Liver (tissue), 9 donors: ENCODE measurements around the gene TNFRSF12A. TPM values are rescaled to one million over a fixed set of nuclear protein-coding genes. Genes with fewer than 3 reads are reported as not detected.

ENCODE experiments used
- DNase-seq: peaks from one replicate; pipeline ENCODE4 v3.0.0-alpha.2; 2017; ENCODE audit warnings: low spot score
- H3K27ac ChIP-seq, 2 donors: one replicate each; pipeline ENCODE4 v1.7.0; 2013; ENCODE audit warnings: inconsistent platforms in 2 of 2, low read length in 2 of 2, control low read depth in 1 of 2, low read depth in 1 of 2, mild to moderate bottlenecking in 1 of 2
- H3K27me3 ChIP-seq, 4 donors: one replicate each; pipeline versions ENCODE4 v1.6.1 to v1.7.0; 2013; ENCODE audit warnings: low read length in 3 of 4, inconsistent platforms in 1 of 4, mild to moderate bottlenecking in 1 of 4, moderate library complexity in 1 of 4; ENCODE audit not compliant: control insufficient read depth in 4 of 4, insufficient read depth in 4 of 4
- H3K36me3 ChIP-seq, 4 donors: one replicate each; pipeline versions ENCODE4 v1.6.1 to v1.7.0; 2013; ENCODE audit warnings: low read length in 3 of 4, mild to moderate bottlenecking in 3 of 4, low read depth in 1 of 4, moderate library complexity in 1 of 4; ENCODE audit not compliant: control insufficient read depth in 4 of 4, insufficient read depth in 3 of 4
- H3K4me1 ChIP-seq, 4 donors: one replicate each; pipeline versions ENCODE4 v1.6.1 to v1.7.0; 2013; ENCODE audit warnings: low read length in 3 of 4, mild to moderate bottlenecking in 3 of 4, moderate library complexity in 1 of 4; ENCODE audit not compliant: control insufficient read depth in 4 of 4, insufficient read depth in 4 of 4
- H3K4me3 ChIP-seq, 3 donors: one replicate each; pipeline versions ENCODE4 v1.6.1 to v1.7.0; 2013; ENCODE audit warnings: low read length in 3 of 3, control low read depth in 1 of 3, low read depth in 1 of 3, mild to moderate bottlenecking in 1 of 3
- H3K9ac ChIP-seq, 2 donors: one replicate each; pipeline ENCODE4 v1.7.0; 2013; ENCODE audit warnings: low read length in 2 of 2, mild to moderate bottlenecking in 2 of 2, moderate library complexity in 2 of 2, control low read depth in 1 of 2, low read depth in 1 of 2
- H3K9me3 ChIP-seq, 4 donors: one replicate each; pipeline versions ENCODE4 v1.6.1 to v1.7.0; 2013; ENCODE audit warnings: low read length in 3 of 4; ENCODE audit not compliant: control insufficient read depth in 4 of 4
- CTCF ChIP-seq: fragments of 150-350 bp; IDR thresholded peaks from 2 replicates; pipeline ENCODE4 v1.5.1; 2017; ENCODE audit warnings: improper control_type of control experiment, low read depth, low read length; ENCODE audit not compliant: missing input control
- EGR1 ChIP-seq, 2 donors: IDR thresholded peaks; 2 replicates each; pipeline ENCODE4 v1.6.1; 2016 to 2018; ENCODE audit warnings: antibody characterized with exemption in 2 of 2, low read depth in 2 of 2
- FOXA1 ChIP-seq: IDR thresholded peaks from 2 replicates; pipeline ENCODE4 v1.6.1; 2016; ENCODE audit warnings: antibody characterized with exemption
- FOXA2 ChIP-seq: IDR thresholded peaks from 2 replicates; pipeline ENCODE4 v1.6.1; 2016; ENCODE audit warnings: antibody characterized with exemption
- GABPA ChIP-seq, 2 donors: IDR thresholded peaks in 1 of 2; conservative IDR thresholded peaks in 1 of 2; 2 replicates each; pipeline ENCODE4 v1.6.1; 2016; ENCODE audit warnings: antibody characterized with exemption in 2 of 2, mild to moderate bottlenecking in 1 of 2, moderate library complexity in 1 of 2
- HNF4A ChIP-seq, 2 donors: conservative IDR thresholded peaks; 2 replicates each; pipeline ENCODE4 v1.6.1; 2016; ENCODE audit warnings: antibody characterized with exemption in 2 of 2, mild to moderate bottlenecking in 2 of 2
- HNF4G ChIP-seq: IDR thresholded peaks from 2 replicates; pipeline ENCODE4 v1.6.1; 2016; ENCODE audit warnings: antibody characterized with exemption
- JUND ChIP-seq, 2 donors: IDR thresholded peaks; 2 replicates each; pipeline ENCODE4 v1.6.1; 2016; ENCODE audit warnings: antibody characterized with exemption in 2 of 2
- NR2F2 ChIP-seq: IDR thresholded peaks from 2 replicates; pipeline ENCODE4 v1.6.1; 2016; ENCODE audit warnings: antibody characterized with exemption
- RAD21 ChIP-seq, 2 donors: IDR thresholded peaks; 2 replicates each; pipeline ENCODE4 v1.6.1; 2016; ENCODE audit warnings: antibody characterized with exemption in 2 of 2, mild to moderate bottlenecking in 2 of 2
- REST ChIP-seq: IDR thresholded peaks from 2 replicates; pipeline ENCODE4 v1.6.1; 2016; ENCODE audit warnings: antibody characterized with exemption, mild to moderate bottlenecking
- RXRA ChIP-seq, 2 donors: IDR thresholded peaks; 2 replicates each; pipeline ENCODE4 v1.6.1; 2017 to 2018; ENCODE audit warnings: antibody characterized with exemption in 2 of 2, mild to moderate bottlenecking in 1 of 2
- SP1 ChIP-seq: IDR thresholded peaks from 2 replicates; pipeline ENCODE4 v1.6.1; 2018; ENCODE audit warnings: antibody characterized with exemption, mild to moderate bottlenecking
- TAF1 ChIP-seq: conservative IDR thresholded peaks from 2 replicates; pipeline ENCODE4 v1.6.1; 2016; ENCODE audit warnings: antibody characterized with exemption, mild to moderate bottlenecking
- YY1 ChIP-seq: IDR thresholded peaks from 2 replicates; pipeline ENCODE4 v1.6.1; 2016; ENCODE audit warnings: antibody characterized with exemption, mild to moderate bottlenecking
- WGBS: extraction: QIAGEN DNeasy Blood & Tissue Kit; methylation state at CpG from one replicate; pipeline ENCODE4 v1.1.7; 2013; 5-methylcytosine and 5-hydroxymethylcytosine counted together
- polyA plus RNA-seq, 2 donors: library from polyadenylated mRNA; stranded (reverse) in 1 of 2; unstranded in 1 of 2; fragments of 200-250 nt in 1 of 2; fragments of >200 nt in 1 of 2; fragmentation: Nextera tagmentation in 1 of 2; extraction: Ambion mirVana in 1 of 2; gene quantifications; one replicate each; pipeline versions ENCODE4 v1.2.1 to v1.2.3, GENCODE V29; 2013 to 2015
- total RNA-seq, 2 donors: library from RNA; depleted of rRNA; stranded (reverse); fragments of >200 nt; gene quantifications; one replicate each; pipeline ENCODE4 v1.2.3, GENCODE V29; 2014
- TF ChIP-seq, protein P1 (sequence below): IDR thresholded peaks from 2 replicates; pipeline ENCODE4 v1.6.1; 2016; ENCODE audit warnings: antibody characterized with exemption
- TF ChIP-seq, protein P2 (sequence below): IDR thresholded peaks from 2 replicates; pipeline ENCODE4 v1.6.1; 2016; ENCODE audit warnings: antibody characterized with exemption
- TF ChIP-seq, protein P3 (sequence below): IDR thresholded peaks from 2 replicates; pipeline ENCODE4 v1.6.1; 2016; ENCODE audit warnings: antibody characterized with exemption
- donor health status: healthy.
- donor health status: healthy.
- donor health status: healthy.
- donor health status: healthy.
- donor health status: healthy.

Gene TNFRSF12A
- total and polyA plus RNA-seq, 4 donors, result 7.9 to 35.5 (median 9.1) TPM

DNA sequence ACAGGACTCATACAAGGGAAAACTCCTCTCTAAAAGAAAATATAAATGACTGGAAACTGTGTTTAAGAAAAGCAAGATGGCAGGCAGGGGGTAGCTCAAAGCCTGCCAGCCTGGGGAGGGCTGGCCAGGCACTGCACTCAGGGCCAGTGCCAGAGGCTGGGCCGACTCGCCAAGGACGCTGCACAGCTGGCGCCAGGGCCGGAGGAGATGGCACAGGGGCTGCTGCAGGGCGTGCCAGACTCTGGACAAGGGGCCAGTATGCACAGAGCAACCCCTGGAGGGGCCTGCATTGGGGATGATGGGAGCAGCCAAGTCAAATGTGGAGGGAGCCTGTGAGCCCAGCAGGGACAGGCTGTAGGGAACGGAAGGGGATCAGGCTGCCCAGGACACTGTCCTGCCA is 44.0 kb upstream of the TNFRSF12A start (continued):
- TF ChIP-seq, protein P1, sequence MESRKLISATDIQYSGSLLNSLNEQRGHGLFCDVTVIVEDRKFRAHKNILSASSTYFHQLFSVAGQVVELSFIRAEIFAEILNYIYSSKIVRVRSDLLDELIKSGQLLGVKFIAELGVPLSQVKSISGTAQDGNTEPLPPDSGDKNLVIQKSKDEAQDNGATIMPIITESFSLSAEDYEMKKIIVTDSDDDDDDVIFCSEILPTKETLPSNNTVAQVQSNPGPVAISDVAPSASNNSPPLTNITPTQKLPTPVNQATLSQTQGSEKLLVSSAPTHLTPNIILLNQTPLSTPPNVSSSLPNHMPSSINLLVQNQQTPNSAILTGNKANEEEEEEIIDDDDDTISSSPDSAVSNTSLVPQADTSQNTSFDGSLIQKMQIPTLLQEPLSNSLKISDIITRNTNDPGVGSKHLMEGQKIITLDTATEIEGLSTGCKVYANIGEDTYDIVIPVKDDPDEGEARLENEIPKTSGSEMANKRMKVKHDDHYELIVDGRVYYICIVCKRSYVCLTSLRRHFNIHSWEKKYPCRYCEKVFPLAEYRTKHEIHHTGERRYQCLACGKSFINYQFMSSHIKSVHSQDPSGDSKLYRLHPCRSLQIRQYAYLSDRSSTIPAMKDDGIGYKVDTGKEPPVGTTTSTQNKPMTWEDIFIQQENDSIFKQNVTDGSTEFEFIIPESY, result no peak

- Histone ChIP-seq H3K27me3 (peaks cover 0 to 2% (median 0%) of the 10 kb centered on the region in 4 donors), H3K36me3 (no peaks in the 10 kb centered on the region), H3K4me1 (peaks cover 8 to 25% (median 14%) of the 10 kb centered on the region in 4 donors), H3K27ac (no peak overlapping the region), H3K9ac (no peak overlapping the region), H3K4me3 (no peak overlapping the region), H3K9me3 (no peaks in the 10 kb centered on the region)
- DNase-seq, result no peak
- TF ChIP-seq NR2F2 (no peak), HNF4G (no peak), EGR1 (IDR thresholded peaks at IDR 0.05; ENCODE audit: low read depth in 2 of 2) (no peak), CTCF (no peak), RXRA (IDR thresholded peaks at IDR 0.05) (no peak), FOXA1 (no peak), SP1 (no peak), RAD21 (IDR thresholded peaks at IDR 0.05) (no peak), GABPA (IDR thresholded peaks at IDR 0.05 in 1 of 2, conservative IDR thresholded peaks at IDR 0.05 in 1 of 2) (no peak), TAF1 (no peak), FOXA2 (no peak), HNF4A (conservative IDR thresholded peaks at IDR 0.05) (no peak), YY1 (no peak), JUND (IDR thresholded peaks at IDR 0.05) (no peak), REST (no peak)
- TF ChIP-seq, protein P1, result no peak
- TF ChIP-seq, protein P2, sequence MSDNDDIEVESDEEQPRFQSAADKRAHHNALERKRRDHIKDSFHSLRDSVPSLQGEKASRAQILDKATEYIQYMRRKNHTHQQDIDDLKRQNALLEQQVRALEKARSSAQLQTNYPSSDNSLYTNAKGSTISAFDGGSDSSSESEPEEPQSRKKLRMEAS, result no peak
- TF ChIP-seq, protein P3, sequence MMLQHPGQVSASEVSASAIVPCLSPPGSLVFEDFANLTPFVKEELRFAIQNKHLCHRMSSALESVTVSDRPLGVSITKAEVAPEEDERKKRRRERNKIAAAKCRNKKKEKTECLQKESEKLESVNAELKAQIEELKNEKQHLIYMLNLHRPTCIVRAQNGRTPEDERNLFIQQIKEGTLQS, result no peak
- WGBS, result 96% methylated on average over 15 of the region's 15 CpGs
Observed at GRCh38 chr16:2976673-2977072, 43.5 kb upstream of the TNFRSF12A start.
